Caki2 (cell line): Measurements from ENCODE around the gene UBE2K. TPM values are rescaled to one million over a fixed set of nuclear protein-coding genes. Genes with fewer than 3 reads are reported as not detected.
"Not testable (repeated sequence)": the region's sequence is repeated elsewhere in the genome, so short reads cannot be mapped to it uniquely, and the experiment has no call there.

ENCODE experiments used
- DNase-seq: peaks from one replicate; pipeline ENCODE4 v3.0.0-alpha.2; 2015; ENCODE audit warnings: low read depth
- in situ Hi-C: cut with HindIII; loops from 2 replicates; pipeline ENCODE4 v1.10.0; 2016; ENCODE audit warnings: low sequenced_read_pairs, low pct_unique_long_range_greater_than_20kb, mixed read lengths
- total RNA-seq: library from RNA; depleted of rRNA; stranded (reverse); fragments of >200 nt; shearing (Covaris generic); gene quantifications from 2 replicates; pipeline ENCODE4 v1.2.3, GENCODE V29; 2014; ENCODE audit warnings: low replicate concordance

UBE2K gene
- total RNA-seq, 1 experiment from 2014 or later, result 12.4 TPM

DNA sequence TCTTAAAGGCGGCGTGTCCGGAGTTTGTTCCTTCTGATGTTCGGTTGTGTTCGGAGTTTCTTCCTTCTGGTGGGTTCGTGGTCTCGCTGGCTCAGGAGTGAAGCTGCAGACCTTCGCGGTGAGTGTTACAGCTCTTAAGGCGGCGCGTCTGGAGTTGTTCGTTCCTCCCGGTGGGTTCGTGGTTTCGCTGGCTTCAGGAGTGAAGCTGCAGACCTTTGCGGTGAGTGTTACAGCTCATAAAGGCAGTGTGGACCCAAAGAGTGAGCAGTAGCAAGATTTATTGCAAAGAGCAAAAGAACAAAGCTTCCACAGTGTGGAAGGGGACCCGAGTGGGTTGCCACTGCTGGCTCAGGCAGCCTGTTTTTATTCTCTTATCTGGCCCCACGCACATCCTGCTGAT lies 19.8 kb downstream of the UBE2K start:
- DNase-seq, in situ Hi-C loops: not testable (repeated sequence)

DNA sequence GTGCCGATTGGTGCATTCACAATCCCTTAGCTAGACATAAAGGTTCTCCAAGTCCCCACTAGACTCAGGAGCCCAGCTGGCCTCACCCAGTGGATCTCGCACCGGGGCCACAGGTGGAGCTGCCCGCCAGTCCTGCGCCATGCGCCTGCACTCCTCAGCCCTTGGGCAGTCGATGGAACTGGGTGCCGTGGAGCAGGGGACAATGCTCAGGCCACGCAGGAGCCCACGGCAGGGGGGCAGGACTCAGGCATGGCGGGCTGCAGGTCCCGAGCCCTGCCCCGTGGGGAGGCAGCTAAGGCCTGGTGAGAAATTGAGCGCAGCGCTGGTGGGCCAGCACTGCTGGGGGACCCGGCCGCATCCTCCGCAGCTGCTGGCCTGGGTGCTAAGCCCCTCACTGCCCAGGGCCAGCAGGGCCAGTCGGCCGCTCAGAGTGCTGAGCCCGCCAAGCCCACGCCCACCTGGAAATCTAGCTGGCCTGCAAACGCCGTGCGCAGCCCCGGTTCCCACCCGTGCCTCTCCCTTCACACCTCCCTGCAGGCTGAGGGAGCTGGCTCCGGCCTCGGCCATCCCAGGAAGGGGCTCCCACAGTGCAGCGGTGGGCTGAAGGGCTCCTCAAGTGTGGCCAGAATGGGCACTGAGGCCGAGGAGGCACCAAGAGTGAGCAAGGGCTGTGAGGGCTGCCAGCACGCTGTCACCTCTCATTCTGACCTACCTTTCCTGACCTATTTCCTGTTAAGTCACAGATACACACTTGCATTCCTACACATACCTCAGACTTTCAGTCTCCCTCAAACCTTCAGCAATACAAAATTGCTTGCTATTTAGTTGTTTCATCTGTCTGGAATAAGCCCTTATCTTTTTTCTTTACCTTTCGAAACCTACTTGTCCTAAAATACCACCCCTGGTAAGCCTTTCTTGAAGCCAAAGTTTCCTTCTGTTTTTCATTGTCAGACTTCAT lies 20.7 kb downstream of the UBE2K start:
- no peak for DNase-seq
- in situ Hi-C loops, result no loop called here

DNA sequence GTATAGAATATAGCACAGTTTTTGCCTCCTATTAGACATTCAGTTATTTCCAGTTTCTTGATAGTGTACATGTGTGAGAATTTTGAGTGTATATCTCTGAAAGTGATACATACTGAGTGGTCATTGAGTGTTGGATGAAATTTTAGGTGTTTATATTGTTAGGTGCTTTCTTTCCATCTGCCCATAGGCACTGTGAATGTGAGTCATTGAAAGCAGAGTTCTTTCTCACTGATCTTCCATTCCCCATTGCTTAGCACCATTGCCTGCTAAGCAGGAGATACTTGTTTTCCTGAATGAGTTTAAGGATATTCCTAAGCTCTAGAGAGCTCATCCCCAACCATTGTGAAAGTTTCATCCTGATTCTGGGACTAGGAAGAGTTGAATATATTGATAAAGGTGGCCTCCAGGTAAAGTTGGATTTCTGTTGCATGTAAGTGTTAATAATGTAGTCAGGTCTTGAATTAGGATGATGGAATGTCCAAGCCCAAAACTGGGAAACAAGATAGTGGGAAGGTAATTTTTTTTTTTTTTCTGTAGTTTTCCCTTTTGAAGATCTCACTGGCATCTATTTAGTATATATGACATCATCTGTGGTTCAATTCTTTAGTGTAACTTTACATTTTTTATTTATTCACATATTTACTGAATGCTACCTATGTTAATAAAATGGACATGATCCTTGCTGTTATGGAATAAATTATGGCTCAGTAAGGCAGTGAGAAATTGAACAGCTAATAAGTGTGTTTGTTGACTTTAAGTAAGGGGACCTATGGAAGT lies 22.1 kb downstream of the UBE2K start:
- in situ Hi-C loops, result no loop called here
- no peak for DNase-seq

DNA sequence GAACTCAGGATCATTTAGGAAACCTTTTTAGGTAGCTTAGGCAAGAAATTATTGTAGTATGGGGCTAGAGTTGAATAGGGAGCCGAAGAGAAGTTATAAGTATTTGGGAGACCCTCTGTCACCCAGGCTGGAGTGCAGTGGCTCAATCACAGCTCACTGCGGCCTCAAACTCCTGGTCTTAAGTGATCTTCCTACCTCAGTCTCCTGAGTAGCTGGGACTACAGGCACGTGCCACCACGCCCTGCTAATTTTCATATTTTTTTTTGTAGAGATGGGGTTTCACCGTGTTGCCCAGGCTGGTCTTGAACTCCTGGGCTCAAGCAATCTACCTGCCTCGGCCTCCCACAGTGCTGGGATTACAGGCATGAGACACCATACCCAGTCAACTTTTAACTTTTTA lies 23.3 kb downstream of the UBE2K start:
- DNase-seq, in situ Hi-C loops: not testable (repeated sequence)

DNA sequence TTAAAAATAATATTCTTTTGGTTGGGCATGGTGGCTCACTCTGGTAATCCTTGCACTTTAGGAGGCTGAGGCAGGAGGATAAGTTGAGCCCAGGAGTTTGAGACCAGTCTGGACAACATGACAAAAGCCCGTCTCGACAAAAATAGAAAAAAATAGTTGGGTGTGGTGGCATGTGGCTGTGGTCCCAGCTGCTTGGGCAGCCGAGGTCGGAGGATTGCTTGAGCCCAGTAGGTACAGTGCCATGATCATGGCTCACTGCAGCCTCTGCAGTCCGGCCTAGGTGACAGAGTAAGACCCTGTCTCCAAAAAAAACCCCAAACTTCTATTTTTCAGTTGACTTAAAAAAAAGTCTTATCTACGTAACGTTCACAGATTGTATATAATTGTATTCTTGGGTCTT lies 23.9 kb downstream of the UBE2K start:
- in situ Hi-C loops, result no loop called here
- DNase-seq, result no peak

DNA sequence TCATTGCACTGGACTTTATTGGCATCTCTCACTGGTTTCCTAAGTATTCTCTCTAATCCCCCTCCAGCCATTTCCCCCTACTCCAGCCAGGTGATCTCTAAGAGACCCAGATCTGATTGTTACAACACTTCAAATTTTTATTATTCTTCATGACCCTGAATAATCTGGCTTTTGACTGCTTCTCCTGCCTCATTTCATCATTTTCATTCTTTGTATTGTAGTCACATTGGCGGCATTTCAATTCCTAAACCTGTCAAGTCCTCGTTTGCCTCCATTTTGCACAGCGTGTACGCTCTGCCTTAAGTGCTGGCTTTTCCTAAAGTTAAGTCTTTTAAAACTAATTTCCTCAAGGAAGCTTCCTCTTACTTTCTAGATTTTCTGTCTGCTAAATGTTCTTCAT lies 31.6 kb downstream of the UBE2K start:
- no peak for DNase-seq
- in situ Hi-C loops, result no loop called here

DNA sequence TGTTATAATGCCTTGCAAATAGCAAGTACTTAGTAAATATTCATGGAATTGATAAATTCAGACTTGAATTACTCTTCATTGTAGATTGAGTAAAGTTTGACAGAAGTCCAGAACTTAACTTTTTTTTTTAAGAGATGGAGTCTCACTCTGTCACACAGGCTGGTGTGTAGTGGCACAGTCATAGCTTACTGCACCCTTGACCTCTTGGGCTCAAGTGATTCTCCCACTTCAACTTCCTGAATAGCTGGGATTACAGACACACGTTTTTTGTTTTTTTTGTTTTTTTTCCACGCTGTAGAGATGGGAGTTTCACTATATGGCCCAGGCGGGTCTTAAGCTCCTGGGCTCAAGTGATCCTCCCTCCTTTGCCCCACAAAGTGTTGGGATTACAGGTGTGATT lies 32.1 kb downstream of the UBE2K start:
- peak; percentile 16 for DNase-seq
- in situ Hi-C loops, result no loop called here

DNA sequence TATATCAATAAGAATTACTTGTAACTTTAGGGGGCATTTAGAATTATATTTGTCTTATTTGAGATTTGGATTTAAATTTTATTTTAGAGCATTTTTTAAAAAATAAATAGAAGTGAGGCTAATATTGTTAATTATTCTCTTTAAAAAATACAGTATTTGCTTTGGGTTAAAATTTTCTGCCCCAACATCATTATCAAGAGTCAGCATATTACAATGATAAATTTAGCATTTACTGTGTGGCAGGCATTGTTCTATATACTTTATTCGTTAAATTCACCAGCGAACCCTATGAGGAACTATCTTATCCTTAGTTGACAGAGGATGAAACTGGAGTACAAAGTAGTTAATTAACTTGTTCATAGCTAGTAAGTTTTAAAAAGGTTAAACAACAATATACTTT lies 34.0 kb downstream of the UBE2K start:
- in situ Hi-C loops, result no loop called here
- DNase-seq, result no peak

DNA sequence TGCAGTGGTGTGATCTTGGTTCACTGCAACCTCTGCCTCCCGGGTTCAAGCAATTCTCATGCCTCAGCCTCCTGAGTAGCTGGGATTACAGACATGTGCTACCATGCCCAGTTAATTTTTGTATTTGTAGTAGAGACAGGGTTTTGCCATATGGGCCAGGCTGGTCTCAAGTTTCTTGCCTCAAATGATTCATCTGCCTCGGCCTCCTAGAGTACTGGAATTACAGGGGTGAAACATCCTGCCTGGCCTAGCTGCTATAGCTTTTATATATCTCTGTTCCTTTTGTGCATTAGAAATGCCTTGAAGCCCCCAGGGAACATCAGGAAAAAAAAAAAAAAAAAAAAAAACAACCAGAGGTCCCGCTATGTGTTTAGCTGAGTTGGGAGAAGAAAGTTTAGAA lies 34.8 kb downstream of the UBE2K start:
- no peak for DNase-seq
- in situ Hi-C loops, result no loop called here

DNA sequence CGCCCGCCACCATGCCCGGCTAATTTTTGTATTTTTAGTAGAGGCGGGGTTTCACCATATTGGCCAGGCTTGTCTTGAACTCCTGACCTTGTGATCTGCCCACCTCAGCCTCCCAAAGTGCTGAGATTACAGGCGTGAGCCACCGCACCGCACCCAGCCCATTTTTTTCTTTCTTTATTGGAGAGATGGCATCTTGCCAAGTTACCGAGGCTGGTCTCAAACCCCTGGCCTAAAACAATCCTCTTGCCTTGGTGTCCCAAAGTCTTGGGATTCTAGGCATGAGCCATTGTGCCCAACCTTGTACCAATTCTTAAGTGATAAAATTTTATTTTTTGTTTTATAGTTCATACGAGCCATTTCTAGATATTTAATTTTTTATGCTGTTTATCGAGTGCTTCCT lies 41.7 kb downstream of the UBE2K start:
- in situ Hi-C loops, result not testable (repeated sequence)

DNA sequence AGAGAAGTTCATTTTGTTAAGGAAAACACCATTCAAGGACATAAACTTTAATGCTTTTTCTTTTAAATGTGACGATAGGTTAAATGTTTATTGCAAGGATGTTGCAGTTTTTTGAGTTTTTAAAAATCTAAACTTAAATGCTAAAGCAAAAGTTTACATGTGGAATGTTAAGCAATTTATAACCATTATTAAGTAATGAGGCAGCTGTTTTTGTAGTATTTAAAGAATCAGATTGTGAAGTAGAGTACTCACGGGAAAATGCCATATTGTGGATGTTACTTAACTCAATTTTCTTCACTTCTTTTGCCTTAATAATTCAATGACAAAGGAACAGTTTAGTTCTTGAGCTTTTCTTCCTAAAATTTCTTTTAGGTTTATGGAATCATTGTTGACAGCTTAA lies 43.5 kb downstream of the UBE2K start:
- no peak for DNase-seq
- in situ Hi-C loops, result no loop called here

More for the DNA sequence above, 41.7 kb downstream of the UBE2K start:
- DNase-seq, result not testable (repeated sequence)

DNA sequence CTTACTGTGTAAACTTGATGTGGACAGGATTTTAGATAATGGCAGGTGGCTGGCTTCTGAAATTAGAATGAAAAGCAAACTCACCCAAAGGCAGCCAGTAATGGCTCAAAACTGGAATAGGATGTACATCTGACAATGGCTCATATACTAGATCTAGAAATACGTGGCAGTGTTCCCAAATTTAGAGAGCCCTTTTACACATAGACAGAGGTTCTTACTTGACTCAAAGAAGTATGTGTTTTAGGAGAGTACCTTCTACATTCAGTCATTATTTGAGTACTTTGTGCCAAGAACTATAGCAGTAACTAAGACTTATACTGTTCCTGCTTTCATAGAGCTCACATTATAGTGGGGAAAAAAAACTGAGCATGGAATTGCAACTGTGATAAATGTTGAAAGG lies 48.0 kb downstream of the UBE2K start:
- no peak for DNase-seq
- in situ Hi-C loops, result no loop called here

DNA sequence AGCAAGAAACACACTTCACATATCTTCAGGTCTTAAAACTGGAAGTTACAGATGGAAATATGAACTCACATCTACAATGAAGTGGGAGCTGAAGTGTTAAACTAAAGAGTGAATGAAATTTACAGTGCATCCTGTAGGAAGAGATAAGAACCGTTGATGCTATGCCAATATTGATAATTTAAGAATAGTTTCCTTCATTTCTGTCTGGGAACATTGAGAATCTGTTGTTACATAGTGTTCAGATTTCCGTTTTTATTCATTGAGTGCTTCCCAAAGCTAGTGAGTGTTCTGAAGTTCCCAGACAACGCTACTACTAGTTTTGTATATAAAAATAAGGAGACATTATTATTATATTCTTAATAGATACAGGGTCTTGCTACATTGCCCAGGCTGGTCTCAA lies 52.3 kb downstream of the UBE2K start:
- in situ Hi-C loops, result no loop called here
- no peak for DNase-seq

DNA sequence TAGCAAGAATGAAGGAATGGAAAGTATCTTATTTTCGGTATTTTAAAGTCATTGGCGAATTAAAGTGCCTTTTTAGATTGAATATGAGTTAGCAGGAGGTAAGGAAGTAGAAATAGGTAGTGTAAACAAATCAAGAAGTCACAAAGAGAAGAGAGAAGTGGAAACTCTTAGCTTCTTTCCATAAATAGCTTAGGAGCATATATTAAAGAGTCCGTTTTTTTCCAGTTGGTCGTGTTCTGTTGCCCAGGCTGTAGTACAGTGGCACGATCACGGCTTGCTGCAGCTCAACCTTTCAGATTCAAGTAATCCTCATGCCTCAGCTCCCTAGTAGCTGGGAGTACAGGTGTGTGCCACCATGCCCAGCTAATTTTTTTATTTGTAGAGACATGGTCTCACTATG lies 56.4 kb downstream of the UBE2K start:
- in situ Hi-C loops, result no loop called here
- no peak for DNase-seq

DNA sequence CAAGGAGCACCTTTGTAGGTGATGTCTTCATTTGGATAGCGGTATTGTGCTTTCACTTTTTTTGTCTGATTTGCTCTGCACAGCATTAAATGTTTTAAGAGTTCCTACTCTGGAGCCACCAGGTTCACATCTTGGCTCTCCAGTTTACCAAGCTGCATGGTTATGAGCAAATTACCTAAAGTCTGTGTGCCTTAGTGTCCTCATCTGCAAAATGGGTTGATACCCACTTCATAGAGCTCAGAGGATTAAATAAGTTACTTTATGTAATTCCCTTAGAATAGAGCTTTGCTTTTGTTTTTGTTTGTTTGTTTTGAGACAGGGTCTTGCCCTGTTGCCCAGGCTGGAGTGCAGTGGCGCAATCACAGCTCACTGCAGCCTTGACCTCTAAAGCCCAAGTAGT lies 58.2 kb downstream of the UBE2K start:
- DNase-seq, result no peak
- in situ Hi-C loops, result no loop called here

DNA sequence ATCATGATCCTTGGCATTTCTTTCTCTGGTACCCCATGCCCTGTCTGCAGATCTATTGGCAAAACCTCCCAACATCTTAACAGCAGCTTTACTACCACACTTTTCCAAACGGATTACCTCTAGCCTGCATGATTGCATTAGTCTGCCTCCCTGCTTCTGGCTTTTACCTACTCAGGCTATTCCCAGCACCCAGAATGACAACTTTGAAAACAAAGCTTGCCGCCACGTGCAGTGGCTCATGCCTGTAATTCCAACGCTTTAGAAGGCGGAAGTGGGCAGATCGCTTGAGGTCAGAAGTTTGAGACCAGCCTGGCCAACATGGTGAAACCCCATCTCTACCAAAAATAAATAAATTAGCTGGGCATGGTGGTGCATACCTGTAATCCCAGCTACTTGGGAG lies 60.2 kb downstream of the UBE2K start:
- DNase-seq, result no peak
- in situ Hi-C loops, result no loop called here

DNA sequence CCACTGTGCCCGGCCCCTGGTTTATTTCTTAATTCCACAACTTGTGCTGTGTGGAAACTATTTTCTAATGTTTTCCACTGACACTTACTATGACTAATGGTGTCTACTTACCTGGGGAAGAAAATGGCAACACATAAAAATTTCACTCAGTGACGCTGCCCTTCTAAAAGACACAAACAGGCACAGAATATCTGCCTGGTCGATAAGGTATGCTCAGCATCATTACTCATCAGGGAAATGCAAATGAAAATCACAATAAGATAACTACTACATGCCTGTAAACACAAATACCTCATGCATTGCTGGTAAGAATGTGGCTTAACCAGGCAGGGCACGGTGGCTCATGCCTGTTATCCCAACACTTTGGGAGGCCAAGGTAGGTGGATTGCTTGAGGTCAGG lies 61.6 kb downstream of the UBE2K start:
- in situ Hi-C loops, result no loop called here
- no peak for DNase-seq

DNA sequence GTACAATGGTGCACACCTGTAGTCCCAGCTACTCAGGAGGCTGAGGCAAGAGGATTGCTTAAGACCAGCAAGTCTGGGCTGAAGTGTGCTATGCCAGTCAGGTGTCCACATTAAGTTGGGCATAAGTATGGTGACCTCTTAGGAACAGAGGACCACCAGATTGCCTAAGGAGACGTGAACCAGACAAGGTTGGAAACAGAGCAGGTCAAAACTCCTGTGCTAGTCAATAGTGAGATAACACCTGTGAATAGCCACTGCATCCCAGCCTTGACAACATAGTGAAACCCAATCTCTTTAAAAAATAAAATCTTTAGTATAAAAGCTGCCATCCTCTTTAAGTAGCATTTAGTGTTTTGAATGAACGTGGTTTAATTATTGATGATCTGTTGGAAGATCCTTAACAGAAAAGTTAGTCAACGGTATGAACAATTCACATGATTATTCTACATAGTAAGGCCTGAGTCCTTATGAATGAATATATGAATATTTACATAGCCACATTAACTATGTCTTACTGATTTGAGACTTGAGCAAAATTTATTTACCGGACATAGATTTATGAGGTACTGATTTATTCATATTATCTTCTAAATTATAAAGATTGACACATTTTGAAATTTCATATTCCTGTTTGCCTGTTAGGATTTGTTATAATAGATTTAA lies 63.2 kb downstream of the UBE2K start:
- no peak for DNase-seq
- in situ Hi-C loops, result no loop called here
